ENCODE data around the gene MKI67. TPM values are rescaled to one million over a fixed set of nuclear protein-coding genes. Genes with fewer than 3 reads are reported as not detected.

The MKI67 gene
- total RNA-seq, 1 experiment from 2014 or later = 81.4 TPM

DNA sequence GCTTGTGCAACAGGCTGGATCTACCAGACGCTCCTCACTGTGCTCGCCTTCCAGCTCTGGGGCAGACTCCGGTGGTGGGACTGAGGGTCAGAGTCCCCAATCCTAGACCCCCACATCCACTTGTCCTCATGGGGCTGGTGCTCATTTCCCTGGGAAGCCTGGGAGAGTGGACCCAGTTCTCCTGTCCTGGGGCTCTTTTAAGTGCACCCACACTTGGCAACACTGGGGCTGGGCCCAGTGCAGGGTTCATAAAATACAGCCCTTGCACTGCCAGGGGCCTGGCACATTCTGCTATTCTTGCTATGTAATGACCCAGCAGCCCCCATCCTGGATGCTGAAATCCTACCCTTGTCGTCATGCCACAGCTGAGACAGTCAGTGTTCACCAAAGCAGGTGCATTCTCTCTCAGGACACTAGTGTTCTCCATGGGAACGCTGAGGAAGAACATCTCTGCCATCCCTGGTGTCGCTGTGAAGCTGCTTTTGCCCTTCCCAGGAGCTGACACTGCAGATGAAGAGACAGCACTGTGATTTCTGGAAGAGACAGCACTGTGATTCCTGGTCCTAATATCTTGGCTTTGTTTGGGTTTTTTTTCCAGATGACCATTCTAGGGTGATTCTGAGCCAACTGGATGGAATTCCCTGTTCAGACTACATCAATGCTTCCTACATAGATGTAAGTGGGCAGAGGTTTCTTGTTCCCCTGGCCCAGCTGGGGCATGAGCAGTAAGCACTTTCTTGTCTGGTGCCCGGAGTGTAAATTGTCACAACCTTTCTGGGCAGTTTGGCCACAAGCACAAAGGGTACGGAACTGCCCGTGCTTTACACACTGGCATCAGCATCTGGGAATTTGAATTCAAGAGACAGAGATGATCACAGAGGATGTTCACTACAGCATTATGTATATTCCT, 65.6 kb downstream of the MKI67 start:
- H3K4me3 Mint-ChIP-seq (ENCODE audit: unreplicated experiment) = no peak overlapping the region
- peaks cover 60% of the 10 kb centered on the region for H3K36me3 Mint-ChIP-seq (ENCODE audit: insufficient read depth, unreplicated experiment)
- H3K4me1 Mint-ChIP-seq (ENCODE audit: insufficient read depth, unreplicated experiment) = peaks cover 22% of the 10 kb centered on the region
- no peaks in the 10 kb centered on the region for H3K9me3 Mint-ChIP-seq (ENCODE audit: unreplicated experiment)
- intact Hi-C loops (cut with micrococcal nuclease) = no loop called here
- TF ChIP-seq, protein P1, sequence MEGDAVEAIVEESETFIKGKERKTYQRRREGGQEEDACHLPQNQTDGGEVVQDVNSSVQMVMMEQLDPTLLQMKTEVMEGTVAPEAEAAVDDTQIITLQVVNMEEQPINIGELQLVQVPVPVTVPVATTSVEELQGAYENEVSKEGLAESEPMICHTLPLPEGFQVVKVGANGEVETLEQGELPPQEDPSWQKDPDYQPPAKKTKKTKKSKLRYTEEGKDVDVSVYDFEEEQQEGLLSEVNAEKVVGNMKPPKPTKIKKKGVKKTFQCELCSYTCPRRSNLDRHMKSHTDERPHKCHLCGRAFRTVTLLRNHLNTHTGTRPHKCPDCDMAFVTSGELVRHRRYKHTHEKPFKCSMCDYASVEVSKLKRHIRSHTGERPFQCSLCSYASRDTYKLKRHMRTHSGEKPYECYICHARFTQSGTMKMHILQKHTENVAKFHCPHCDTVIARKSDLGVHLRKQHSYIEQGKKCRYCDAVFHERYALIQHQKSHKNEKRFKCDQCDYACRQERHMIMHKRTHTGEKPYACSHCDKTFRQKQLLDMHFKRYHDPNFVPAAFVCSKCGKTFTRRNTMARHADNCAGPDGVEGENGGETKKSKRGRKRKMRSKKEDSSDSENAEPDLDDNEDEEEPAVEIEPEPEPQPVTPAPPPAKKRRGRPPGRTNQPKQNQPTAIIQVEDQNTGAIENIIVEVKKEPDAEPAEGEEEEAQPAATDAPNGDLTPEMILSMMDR (IDR thresholded peaks at IDR 0.05; ENCODE audit: unreplicated experiment) = no peak
- H3K27ac Mint-ChIP-seq (ENCODE audit: low read depth, unreplicated experiment) = no peak overlapping the region
- no peak for DNase-seq (ENCODE audit: unreplicated experiment)
- BruUV-seq (replicated peaks) = no TSS peak
- H3K27me3 Mint-ChIP-seq (ENCODE audit: insufficient read depth, unreplicated experiment) = no peaks in the 10 kb centered on the region
- CTCF ChIA-PET = interaction anchor here (2.2 to 17.1 kb wide), 3 partner anchors 9 to 49 kb away, joined by 8 to 354 read pairs (median 9); no protein-coding TSS in a partner anchor
- POLR2A ChIA-PET = interaction anchor here (9.2 kb wide), 1 partner anchor 11 kb away, joined by 216 read pairs; no protein-coding TSS in a partner anchor

GRCh38 chr10:128059982-128060293, 66.3 kb downstream of the MKI67 start:
- DNase-seq (ENCODE audit: unreplicated experiment) = no peak
- TF ChIP-seq, protein P1 (IDR thresholded peaks at IDR 0.05; ENCODE audit: unreplicated experiment) = no peak
- no peak overlapping the region for H3K4me3 Mint-ChIP-seq (ENCODE audit: unreplicated experiment)
- H3K4me1 Mint-ChIP-seq (ENCODE audit: insufficient read depth, unreplicated experiment) = peaks cover 17% of the 10 kb centered on the region
- ChIA-PET POLR2A (interaction anchor here (9.2 kb wide), 1 partner anchor 10 kb away, joined by 216 read pairs; no protein-coding TSS in a partner anchor), CTCF (interaction anchor here (2.4 kb wide), 1 partner anchor 9 kb away, joined by 8 read pairs; no protein-coding TSS in a partner anchor)
- H3K27me3 Mint-ChIP-seq (ENCODE audit: insufficient read depth, unreplicated experiment) = no peaks in the 10 kb centered on the region
- BruUV-seq (replicated peaks) = no TSS peak
- intact Hi-C loops (cut with micrococcal nuclease) = no loop called here
- peaks cover 60% of the 10 kb centered on the region for H3K36me3 Mint-ChIP-seq (ENCODE audit: insufficient read depth, unreplicated experiment)
- H3K27ac Mint-ChIP-seq (ENCODE audit: low read depth, unreplicated experiment) = no peak overlapping the region
- no peaks in the 10 kb centered on the region for H3K9me3 Mint-ChIP-seq (ENCODE audit: unreplicated experiment)

DNA sequence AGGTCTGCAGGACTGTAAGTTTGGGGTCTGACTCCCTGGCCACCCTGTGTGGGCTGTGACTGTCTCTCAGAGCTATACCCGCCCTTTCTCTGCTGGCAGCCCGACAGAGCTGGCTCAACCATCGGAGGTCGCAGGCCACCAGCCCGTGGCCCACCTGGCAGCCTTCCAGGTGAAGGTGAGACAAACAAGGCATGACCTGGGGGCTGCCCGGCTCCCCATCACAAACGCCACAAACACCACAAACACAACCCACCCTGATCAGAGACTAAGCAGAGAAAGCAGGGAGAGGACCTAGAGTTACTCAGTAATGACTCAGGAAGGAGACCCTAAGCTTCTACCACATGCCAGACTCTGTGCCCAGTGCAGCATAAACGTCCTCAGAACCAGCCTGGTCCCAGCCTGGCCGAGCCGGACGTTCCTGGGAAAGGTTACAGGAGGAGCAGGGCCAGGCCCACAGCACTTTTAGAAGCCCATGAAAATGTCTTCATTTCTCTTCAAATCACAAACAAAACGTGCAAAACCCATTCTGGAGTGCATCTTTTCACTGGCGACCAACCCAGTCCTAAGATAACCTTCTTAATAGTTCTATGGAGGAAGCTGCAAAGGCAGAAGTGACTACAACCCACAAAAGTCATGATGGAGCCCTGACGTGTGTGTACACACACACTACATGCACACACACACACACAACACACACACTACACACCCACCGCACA, 66.8 kb downstream of the MKI67 start:
- DNase-seq (ENCODE audit: unreplicated experiment) = no peak
- Mint-ChIP-seq H3K27me3 (ENCODE audit: insufficient read depth, unreplicated experiment) (no peaks in the 10 kb centered on the region), H3K36me3 (ENCODE audit: insufficient read depth, unreplicated experiment) (peaks cover 63% of the 10 kb centered on the region), H3K4me1 (ENCODE audit: insufficient read depth, unreplicated experiment) (peaks cover 12% of the 10 kb centered on the region), H3K4me3 (ENCODE audit: unreplicated experiment) (no peak overlapping the region), H3K27ac (ENCODE audit: low read depth, unreplicated experiment) (no peak overlapping the region), H3K9me3 (ENCODE audit: unreplicated experiment) (no peaks in the 10 kb centered on the region)
- BruUV-seq (replicated peaks) = no TSS peak
- POLR2A ChIA-PET = interaction anchor here (0.7 to 9.2 kb wide), 2 partner anchors 10 to 14 kb away, joined by 3 to 216 read pairs; no protein-coding TSS in a partner anchor
- intact Hi-C loops (cut with micrococcal nuclease) = no loop called here
- CTCF ChIA-PET = interaction anchor here (0.6 to 3.6 kb wide), 6 partner anchors 10 to 154 kb away, joined by 3 to 14 read pairs (median 4); no protein-coding TSS in a partner anchor
- TF ChIP-seq, protein P1 (IDR thresholded peaks at IDR 0.05; ENCODE audit: unreplicated experiment) = no peak

DNA sequence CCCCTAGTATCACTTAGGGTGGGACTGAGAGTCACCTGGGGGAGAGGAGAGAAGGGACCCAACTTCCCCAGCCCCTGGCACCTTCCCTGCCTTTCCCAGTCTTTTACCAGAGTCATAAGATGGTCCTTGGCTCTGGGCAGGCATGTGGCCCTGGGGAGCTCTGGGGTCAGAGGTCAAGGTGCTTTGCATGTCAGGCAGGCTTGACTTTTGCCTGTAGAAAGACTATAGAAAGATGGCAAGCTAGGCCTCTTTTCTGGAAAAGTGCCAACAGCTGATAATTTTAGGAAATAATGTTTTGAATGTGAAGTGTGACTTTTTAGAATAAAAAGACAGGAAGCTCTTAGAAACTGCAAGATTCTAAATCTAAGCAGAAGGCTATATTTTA, 67.5 kb downstream of the MKI67 start:
- no peak overlapping the region for H3K27ac Mint-ChIP-seq (ENCODE audit: low read depth, unreplicated experiment)
- H3K4me3 Mint-ChIP-seq (ENCODE audit: unreplicated experiment) = no peak overlapping the region
- TF ChIP-seq, protein P1 (IDR thresholded peaks at IDR 0.05; ENCODE audit: unreplicated experiment) = no peak
- H3K9me3 Mint-ChIP-seq (ENCODE audit: unreplicated experiment) = no peaks in the 10 kb centered on the region
- POLR2A ChIA-PET = interaction anchor here (0.7 to 9.2 kb wide), 2 partner anchors 9 to 14 kb away, joined by 3 to 216 read pairs; no protein-coding TSS in a partner anchor
- peaks cover 69% of the 10 kb centered on the region for H3K36me3 Mint-ChIP-seq (ENCODE audit: insufficient read depth, unreplicated experiment)
- no peaks in the 10 kb centered on the region for H3K27me3 Mint-ChIP-seq (ENCODE audit: insufficient read depth, unreplicated experiment)
- CTCF ChIA-PET = interaction anchor here (0.6 to 3.6 kb wide), 6 partner anchors 11 to 153 kb away, joined by 3 to 14 read pairs (median 4); no protein-coding TSS in a partner anchor
- BruUV-seq (replicated peaks) = no TSS peak
- DNase-seq (ENCODE audit: unreplicated experiment) = no peak
- peaks cover 8% of the 10 kb centered on the region for H3K4me1 Mint-ChIP-seq (ENCODE audit: insufficient read depth, unreplicated experiment)
- intact Hi-C loops (cut with micrococcal nuclease) = no loop called here
